Measurements from ENCODE around the gene RTL3. TPM values are rescaled to one million over a fixed set of nuclear protein-coding genes. Genes with fewer than 3 reads are reported as not detected.

RTL3 gene
- total RNA-seq, 1 donor from 2014 or later: 0.06 TPM

GRCh38 chrX:78687586-78687985 is 28.5 kb upstream of the RTL3 start:
- no peak overlapping the region for H3K4me3 ChIP-seq (ENCODE audit: low read depth, low read length)
- no peak for DNase-seq (ENCODE audit: low read depth)
- TF ChIP-seq, protein P1, sequence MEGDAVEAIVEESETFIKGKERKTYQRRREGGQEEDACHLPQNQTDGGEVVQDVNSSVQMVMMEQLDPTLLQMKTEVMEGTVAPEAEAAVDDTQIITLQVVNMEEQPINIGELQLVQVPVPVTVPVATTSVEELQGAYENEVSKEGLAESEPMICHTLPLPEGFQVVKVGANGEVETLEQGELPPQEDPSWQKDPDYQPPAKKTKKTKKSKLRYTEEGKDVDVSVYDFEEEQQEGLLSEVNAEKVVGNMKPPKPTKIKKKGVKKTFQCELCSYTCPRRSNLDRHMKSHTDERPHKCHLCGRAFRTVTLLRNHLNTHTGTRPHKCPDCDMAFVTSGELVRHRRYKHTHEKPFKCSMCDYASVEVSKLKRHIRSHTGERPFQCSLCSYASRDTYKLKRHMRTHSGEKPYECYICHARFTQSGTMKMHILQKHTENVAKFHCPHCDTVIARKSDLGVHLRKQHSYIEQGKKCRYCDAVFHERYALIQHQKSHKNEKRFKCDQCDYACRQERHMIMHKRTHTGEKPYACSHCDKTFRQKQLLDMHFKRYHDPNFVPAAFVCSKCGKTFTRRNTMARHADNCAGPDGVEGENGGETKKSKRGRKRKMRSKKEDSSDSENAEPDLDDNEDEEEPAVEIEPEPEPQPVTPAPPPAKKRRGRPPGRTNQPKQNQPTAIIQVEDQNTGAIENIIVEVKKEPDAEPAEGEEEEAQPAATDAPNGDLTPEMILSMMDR (conservative IDR thresholded peaks at IDR 0.05; ENCODE audit: low read depth, low read length): no peak

- H3K4me3 ChIP-seq (ENCODE audit: low read depth, low read length): no peak overlapping the region
- DNase-seq (ENCODE audit: low read depth): no peak
- TF ChIP-seq, protein P1 (conservative IDR thresholded peaks at IDR 0.05; ENCODE audit: low read depth, low read length): no peak
Observed at GRCh38 chrX:78673246-78673645, 14.1 kb upstream of the RTL3 start.

GRCh38 chrX:78665342-78665741 is 6.2 kb upstream of the RTL3 start:
- no peak overlapping the region for H3K4me3 ChIP-seq (ENCODE audit: low read depth, low read length)
- DNase-seq (ENCODE audit: low read depth): no peak
- TF ChIP-seq, protein P1 (conservative IDR thresholded peaks at IDR 0.05; ENCODE audit: low read depth, low read length): no peak

DNA sequence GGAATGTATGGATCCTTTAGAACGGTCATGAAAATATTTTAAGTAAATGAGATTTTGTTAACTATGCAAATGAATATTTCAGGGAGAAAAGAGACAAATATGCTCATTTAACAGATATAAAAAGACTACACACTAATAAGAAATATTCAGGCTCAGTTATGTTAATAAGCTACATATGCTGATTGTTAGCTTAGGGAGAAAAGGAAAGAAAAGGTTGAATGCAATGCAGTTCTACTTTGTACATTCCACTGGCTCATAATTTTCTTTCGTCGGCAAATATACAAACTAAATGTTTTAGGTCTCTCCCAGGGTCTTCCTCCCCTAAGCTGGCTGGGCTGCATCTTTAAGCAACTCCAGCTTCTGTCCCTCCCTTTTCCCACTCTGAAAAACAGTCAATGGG is 2.7 kb upstream of the RTL3 start:
- DNase-seq (ENCODE audit: low read depth): no peak
- TF ChIP-seq, protein P1 (conservative IDR thresholded peaks at IDR 0.05; ENCODE audit: low read depth, low read length): no peak
- no peak overlapping the region for H3K4me3 ChIP-seq (ENCODE audit: low read depth, low read length)

DNA sequence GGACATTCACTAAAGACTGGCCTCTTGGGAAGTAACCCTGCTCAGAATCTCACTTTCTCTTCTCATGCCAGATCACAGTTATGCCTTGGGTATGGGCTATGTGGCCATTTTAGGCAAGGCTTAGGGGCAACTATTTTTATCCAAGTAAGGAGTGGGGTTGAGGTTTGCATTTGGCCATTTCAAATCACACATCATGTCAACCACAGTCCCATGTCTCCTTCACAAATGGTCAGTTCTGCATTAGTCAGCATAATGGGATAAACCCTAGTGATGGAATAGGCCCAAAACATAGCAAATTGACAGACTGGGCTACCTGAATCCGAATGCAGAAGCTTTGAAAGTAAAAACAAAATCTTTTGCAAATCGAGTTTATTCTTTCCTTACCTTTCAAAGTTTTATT is 827 bp upstream of the RTL3 start:
- DNase-seq (ENCODE audit: low read depth): no peak
- H3K4me3 ChIP-seq (ENCODE audit: low read depth, low read length): no peak overlapping the region
- TF ChIP-seq, protein P1 (conservative IDR thresholded peaks at IDR 0.05; ENCODE audit: low read depth, low read length): no peak

- no peak for DNase-seq (ENCODE audit: low read depth)
- TF ChIP-seq, protein P1 (conservative IDR thresholded peaks at IDR 0.05; ENCODE audit: low read depth, low read length): no peak
- H3K4me3 ChIP-seq (ENCODE audit: low read depth, low read length): no peak overlapping the region
Observed at GRCh38 chrX:78658414-78658813, 714 bp downstream of the RTL3 start.

GRCh38 chrX:78655642-78656041 is 3.5 kb downstream of the RTL3 start:
- no peak overlapping the region for H3K4me3 ChIP-seq (ENCODE audit: low read depth, low read length)
- DNase-seq (ENCODE audit: low read depth): no peak
- TF ChIP-seq, protein P1 (conservative IDR thresholded peaks at IDR 0.05; ENCODE audit: low read depth, low read length): no peak

All from epithelial cell of proximal tubule (primary cell).